ENCODE data around the gene CD63. TPM values are rescaled to one million over a fixed set of nuclear protein-coding genes. Genes with fewer than 3 reads are reported as not detected.

Gene CD63
- polyA plus RNA-seq, 2 donors: 334 to 463 TPM

- H3K4me1 ChIP-seq (ENCODE audit: control insufficient read depth in 2 of 2, insufficient read depth in 2 of 2, low read length in 1 of 2): peaks cover 0 to 12% of the 10 kb centered on the region in 2 donors
- H3K27ac ChIP-seq (ENCODE audit: low read depth in 2 of 2, low read length in 1 of 2): peak overlapping the region; percentile 92 to 94
- WGBS, 2 donors: 5 to 11% methylated on average over 19 of the region's 19 CpGs
- peak overlapping the region; percentile 73 to 79 for H3K4me3 ChIP-seq (ENCODE audit: low read depth in 1 of 2, low read length in 2 of 2)
- peaks cover 0 to 11% of the 10 kb centered on the region in 2 donors for H3K36me3 ChIP-seq (ENCODE audit: control insufficient read depth in 2 of 2, insufficient read depth in 2 of 2, low read length in 1 of 2)
- H3K27me3 ChIP-seq (ENCODE audit: control insufficient read depth in 1 of 2, insufficient read depth in 2 of 2, low read length in 2 of 2): no peaks in the 10 kb centered on the region
- H3K9me3 ChIP-seq (ENCODE audit: control insufficient read depth in 2 of 2, insufficient read depth in 1 of 2, low read depth in 1 of 2, low read length in 1 of 2): no peaks in the 10 kb centered on the region
Measured at GRCh38 chr12:55729819-55730818, 1.3 kb upstream of the CD63 start.

- Histone ChIP-seq H3K27ac (ENCODE audit: low read depth in 2 of 2, low read length in 1 of 2) (peak overlapping the region; percentile 92 to 94), H3K36me3 (ENCODE audit: control insufficient read depth in 2 of 2, insufficient read depth in 2 of 2, low read length in 1 of 2) (peaks cover 0 to 13% of the 10 kb centered on the region in 2 donors), H3K4me1 (ENCODE audit: control insufficient read depth in 2 of 2, insufficient read depth in 2 of 2, low read length in 1 of 2) (peaks cover 3 to 18% of the 10 kb centered on the region in 2 donors), H3K9me3 (ENCODE audit: control insufficient read depth in 2 of 2, insufficient read depth in 1 of 2, low read depth in 1 of 2, low read length in 1 of 2) (no peaks in the 10 kb centered on the region), H3K27me3 (ENCODE audit: control insufficient read depth in 1 of 2, insufficient read depth in 2 of 2, low read length in 2 of 2) (no peaks in the 10 kb centered on the region), H3K4me3 (ENCODE audit: low read depth in 1 of 2, low read length in 2 of 2) (peak overlapping the region; percentile 73 to 79)
- WGBS, 2 donors: 0 to 1% methylated on average over 41 to 61 of the region's 61 CpGs
Measured at GRCh38 chr12:55728186-55728938, 447 bp downstream of the CD63 start.

- H3K9me3 ChIP-seq (ENCODE audit: control insufficient read depth in 2 of 2, insufficient read depth in 1 of 2, low read depth in 1 of 2, low read length in 1 of 2): no peaks in the 10 kb centered on the region
- peaks cover 3 to 18% of the 10 kb centered on the region in 2 donors for H3K4me1 ChIP-seq (ENCODE audit: control insufficient read depth in 2 of 2, insufficient read depth in 2 of 2, low read length in 1 of 2)
- peak overlapping the region; percentile 92 to 94 for H3K27ac ChIP-seq (ENCODE audit: low read depth in 2 of 2, low read length in 1 of 2)
- 15 to 17% methylated on average over 9 of the region's 9 CpGs for WGBS, 2 donors
- peaks cover 0 to 13% of the 10 kb centered on the region in 2 donors for H3K36me3 ChIP-seq (ENCODE audit: control insufficient read depth in 2 of 2, insufficient read depth in 2 of 2, low read length in 1 of 2)
- H3K4me3 ChIP-seq (ENCODE audit: low read depth in 1 of 2, low read length in 2 of 2): peak overlapping the region; percentile 73 to 79
- no peaks in the 10 kb centered on the region for H3K27me3 ChIP-seq (ENCODE audit: control insufficient read depth in 1 of 2, insufficient read depth in 2 of 2, low read length in 2 of 2)
Measured at GRCh38 chr12:55727643-55728185, 1.1 kb downstream of the CD63 start.

GRCh38 chr12:55726971-55727370, 1.8 kb downstream of the CD63 start:
- peaks cover 3 to 18% of the 10 kb centered on the region in 2 donors for H3K4me1 ChIP-seq (ENCODE audit: control insufficient read depth in 2 of 2, insufficient read depth in 2 of 2, low read length in 1 of 2)
- H3K27me3 ChIP-seq (ENCODE audit: control insufficient read depth in 1 of 2, insufficient read depth in 2 of 2, low read length in 2 of 2): no peaks in the 10 kb centered on the region
- H3K27ac ChIP-seq (ENCODE audit: low read depth in 2 of 2, low read length in 1 of 2): peak overlapping the region; percentile 62 to 94
- H3K36me3 ChIP-seq (ENCODE audit: control insufficient read depth in 2 of 2, insufficient read depth in 2 of 2, low read length in 1 of 2): peaks cover 0 to 13% of the 10 kb centered on the region in 2 donors
- no peaks in the 10 kb centered on the region for H3K9me3 ChIP-seq (ENCODE audit: control insufficient read depth in 2 of 2, insufficient read depth in 1 of 2, low read depth in 1 of 2, low read length in 1 of 2)
- WGBS, 2 donors: 38 to 47% methylated on average over 10 of the region's 10 CpGs
- peak overlapping the region; percentile 2 to 79 for H3K4me3 ChIP-seq (ENCODE audit: low read depth in 1 of 2, low read length in 2 of 2)

GRCh38 chr12:55725556-55725955, 3.3 kb downstream of the CD63 start:
- H3K9me3 ChIP-seq (ENCODE audit: control insufficient read depth in 2 of 2, insufficient read depth in 1 of 2, low read depth in 1 of 2, low read length in 1 of 2): no peaks in the 10 kb centered on the region
- no peak overlapping the region for H3K4me3 ChIP-seq (ENCODE audit: low read depth in 1 of 2, low read length in 2 of 2)
- peaks cover 3 to 22% of the 10 kb centered on the region in 2 donors for H3K4me1 ChIP-seq (ENCODE audit: control insufficient read depth in 2 of 2, insufficient read depth in 2 of 2, low read length in 1 of 2)
- peaks cover 0 to 13% of the 10 kb centered on the region in 2 donors for H3K36me3 ChIP-seq (ENCODE audit: control insufficient read depth in 2 of 2, insufficient read depth in 2 of 2, low read length in 1 of 2)
- H3K27ac ChIP-seq (ENCODE audit: low read depth in 2 of 2, low read length in 1 of 2): peak overlapping the region in 1 of 2 donors; percentile 33
- H3K27me3 ChIP-seq (ENCODE audit: control insufficient read depth in 1 of 2, insufficient read depth in 2 of 2, low read length in 2 of 2): no peaks in the 10 kb centered on the region
- 54 to 56% methylated on average over 3 of the region's 3 CpGs for WGBS, 2 donors

- H3K36me3 ChIP-seq (ENCODE audit: control insufficient read depth in 2 of 2, insufficient read depth in 2 of 2, low read length in 1 of 2): peaks cover 0 to 13% of the 10 kb centered on the region in 2 donors
- peaks cover 5 to 23% of the 10 kb centered on the region in 2 donors for H3K4me1 ChIP-seq (ENCODE audit: control insufficient read depth in 2 of 2, insufficient read depth in 2 of 2, low read length in 1 of 2)
- H3K4me3 ChIP-seq (ENCODE audit: low read depth in 1 of 2, low read length in 2 of 2): no peak overlapping the region
Measured at GRCh38 chr12:55724940-55725309, 3.9 kb downstream of the CD63 start.

GRCh38 chr12:55724226-55724939, 4.4 kb downstream of the CD63 start:
- Histone ChIP-seq H3K27ac (ENCODE audit: low read depth in 2 of 2, low read length in 1 of 2) (peak overlapping the region; percentile 2 to 66), H3K27me3 (ENCODE audit: control insufficient read depth in 1 of 2, insufficient read depth in 2 of 2, low read length in 2 of 2) (no peaks in the 10 kb centered on the region), H3K36me3 (ENCODE audit: control insufficient read depth in 2 of 2, insufficient read depth in 2 of 2, low read length in 1 of 2) (peaks cover 0 to 13% of the 10 kb centered on the region in 2 donors), H3K4me1 (ENCODE audit: control insufficient read depth in 2 of 2, insufficient read depth in 2 of 2, low read length in 1 of 2) (peaks cover 7 to 28% of the 10 kb centered on the region in 2 donors), H3K4me3 (ENCODE audit: low read depth in 1 of 2, low read length in 2 of 2) (no peak overlapping the region), H3K9me3 (ENCODE audit: control insufficient read depth in 2 of 2, insufficient read depth in 1 of 2, low read depth in 1 of 2, low read length in 1 of 2) (no peaks in the 10 kb centered on the region)
- WGBS, 2 donors: 35 to 39% methylated on average over 11 of the region's 11 CpGs

More at GRCh38 chr12:55724940-55725309, 3.9 kb downstream of the CD63 start:
- WGBS, 2 donors: 49% methylated on average over 3 of the region's 3 CpGs
- H3K9me3 ChIP-seq (ENCODE audit: control insufficient read depth in 2 of 2, insufficient read depth in 1 of 2, low read depth in 1 of 2, low read length in 1 of 2): no peaks in the 10 kb centered on the region
- H3K27me3 ChIP-seq (ENCODE audit: control insufficient read depth in 1 of 2, insufficient read depth in 2 of 2, low read length in 2 of 2): no peaks in the 10 kb centered on the region
- peak overlapping the region in 1 of 2 donors; percentile 59 for H3K27ac ChIP-seq (ENCODE audit: low read depth in 2 of 2, low read length in 1 of 2)

GRCh38 chr12:55723516-55724225, 5.1 kb downstream of the CD63 start:
- Histone ChIP-seq H3K27ac (ENCODE audit: low read depth in 2 of 2, low read length in 1 of 2) (peak overlapping the region in 1 of 2 donors; percentile 66), H3K4me1 (ENCODE audit: control insufficient read depth in 2 of 2, insufficient read depth in 2 of 2, low read length in 1 of 2) (peaks cover 7 to 33% of the 10 kb centered on the region in 2 donors), H3K27me3 (ENCODE audit: control insufficient read depth in 1 of 2, insufficient read depth in 2 of 2, low read length in 2 of 2) (no peaks in the 10 kb centered on the region), H3K4me3 (ENCODE audit: low read depth in 1 of 2, low read length in 2 of 2) (no peak overlapping the region), H3K36me3 (ENCODE audit: control insufficient read depth in 2 of 2, insufficient read depth in 2 of 2, low read length in 1 of 2) (peaks cover 3 to 13% of the 10 kb centered on the region in 2 donors), H3K9me3 (ENCODE audit: control insufficient read depth in 2 of 2, insufficient read depth in 1 of 2, low read depth in 1 of 2, low read length in 1 of 2) (no peaks in the 10 kb centered on the region)
- 42 to 49% methylated on average over 10 of the region's 10 CpGs for WGBS, 2 donors
